ENCODE data around the gene PACRG.

Gene PACRG

DNA sequence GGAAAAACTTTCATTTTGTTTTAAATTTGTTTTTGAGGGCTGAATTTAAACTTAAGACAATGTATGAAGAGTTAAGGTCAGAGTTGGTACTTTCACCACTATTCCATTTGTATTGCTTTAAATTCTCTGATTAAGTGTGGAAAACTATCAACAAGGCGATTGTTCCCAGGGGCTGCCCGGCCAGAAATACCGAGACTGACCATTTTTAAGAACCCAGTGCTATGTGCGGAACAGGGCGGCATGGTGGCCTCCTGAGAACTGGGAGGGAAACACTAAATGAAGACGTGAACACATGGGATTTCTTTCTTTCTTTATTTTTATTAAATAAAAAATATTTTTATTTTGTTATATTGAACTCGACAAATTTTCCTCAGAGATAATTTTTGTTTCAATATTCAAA is 465.6 kb downstream of the PACRG start:
- no peak overlapping the region for H2BK15ac ChIP-seq (replicated peaks; ENCODE audit: low read depth)
- no CpG with 5 or more reads among the region's 7 CpGs for WGBS (ENCODE audit: extremely low coverage, insufficient coverage, low lambda C conversion rate)
- H2AK5ac ChIP-seq (ENCODE audit: low read length) = no peak overlapping the region
- DNase-seq = no peak
- H4K5ac ChIP-seq (ENCODE audit: low read length) = no peak overlapping the region
- no peak overlapping the region for H2BK120ac ChIP-seq (ENCODE audit: low read depth, low read length)
- H3K27ac ChIP-seq (ENCODE audit: low read depth, low read length) = no peak overlapping the region
- no peak overlapping the region for H3K9ac ChIP-seq (ENCODE audit: low read length)
- no peak overlapping the region for H3K56ac ChIP-seq (ENCODE audit: low read length)
- no peaks in the 10 kb centered on the region for H3K79me2 ChIP-seq (ENCODE audit: control insufficient read depth, insufficient read depth, low read length)
- no peak overlapping the region for H3K18ac ChIP-seq (ENCODE audit: low read length)
- no peak overlapping the region for H4K8ac ChIP-seq (ENCODE audit: low read depth, low read length)
- no peak overlapping the region for H3K4me2 ChIP-seq (ENCODE audit: low read length)
- no peaks in the 10 kb centered on the region for H3K4me1 ChIP-seq (ENCODE audit: control insufficient read depth, low read depth, low read length)
- no peak overlapping the region for H3K23ac ChIP-seq (ENCODE audit: low read length)
- H3K4me3 ChIP-seq (ENCODE audit: low read length) = no peak overlapping the region
- H2BK5ac ChIP-seq (ENCODE audit: low read length) = no peak overlapping the region
- no peaks in the 10 kb centered on the region for H3K36me3 ChIP-seq (ENCODE audit: control insufficient read depth, insufficient read depth, low read length)
- H3K4ac ChIP-seq (ENCODE audit: low read depth, low read length) = no peak overlapping the region
- no peaks in the 10 kb centered on the region for H3K27me3 ChIP-seq (ENCODE audit: insufficient read depth, low read length, poor library complexity)
- no peaks in the 10 kb centered on the region for H3K79me1 ChIP-seq (ENCODE audit: low read length)

- no peak overlapping the region for H2BK5ac ChIP-seq (ENCODE audit: low read length)
- H4K5ac ChIP-seq (ENCODE audit: low read length) = no peak overlapping the region
- H3K79me2 ChIP-seq (ENCODE audit: control insufficient read depth, insufficient read depth, low read length) = no peaks in the 10 kb centered on the region
- no peak overlapping the region for H3K23ac ChIP-seq (ENCODE audit: low read length)
- H3K4me2 ChIP-seq (ENCODE audit: low read length) = no peak overlapping the region
- H3K18ac ChIP-seq (ENCODE audit: low read length) = no peak overlapping the region
- H3K27ac ChIP-seq (ENCODE audit: low read depth, low read length) = no peak overlapping the region
- no peak overlapping the region for H3K4me3 ChIP-seq (ENCODE audit: low read length)
- H3K79me1 ChIP-seq (ENCODE audit: low read length) = no peaks in the 10 kb centered on the region
- WGBS (ENCODE audit: extremely low coverage, insufficient coverage, low lambda C conversion rate) = no CpG with 5 or more reads among the region's 31 CpGs
- no peak overlapping the region for H3K4ac ChIP-seq (ENCODE audit: low read depth, low read length)
- H2BK120ac ChIP-seq (ENCODE audit: low read depth, low read length) = no peak overlapping the region
- no peak overlapping the region for H2BK15ac ChIP-seq (replicated peaks; ENCODE audit: low read depth)
- no peaks in the 10 kb centered on the region for H3K4me1 ChIP-seq (ENCODE audit: control insufficient read depth, low read depth, low read length)
- no peak overlapping the region for H2AK5ac ChIP-seq (ENCODE audit: low read length)
- H3K36me3 ChIP-seq (ENCODE audit: control insufficient read depth, insufficient read depth, low read length) = no peaks in the 10 kb centered on the region
- no peak overlapping the region for H3K9ac ChIP-seq (ENCODE audit: low read length)
- no peak for DNase-seq
- no peak overlapping the region for H4K8ac ChIP-seq (ENCODE audit: low read depth, low read length)
- no peaks in the 10 kb centered on the region for H3K27me3 ChIP-seq (ENCODE audit: insufficient read depth, low read length, poor library complexity)
- no peak overlapping the region for H3K56ac ChIP-seq (ENCODE audit: low read length)
These were observed 468.2 kb downstream of the PACRG start for GRCh38 chr6:163195721-163196691.

DNA sequence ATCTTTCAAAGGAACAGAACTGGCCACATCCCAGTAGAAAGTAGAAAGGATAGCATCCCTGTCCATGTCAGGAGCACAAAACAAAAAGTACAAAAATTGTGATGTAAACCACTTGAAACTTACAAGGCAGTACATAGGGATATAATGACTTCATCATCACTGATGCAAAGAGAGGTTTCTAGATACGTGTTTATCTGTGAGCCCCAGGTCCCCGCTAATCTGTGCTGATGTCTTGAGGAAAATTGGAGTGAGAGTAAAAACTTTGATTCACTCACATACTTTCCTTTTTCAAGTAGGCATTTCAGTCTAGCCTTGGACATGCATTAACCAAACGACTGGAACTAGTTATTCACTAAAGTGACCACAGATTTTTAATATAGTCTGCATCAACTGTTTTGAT is 470.1 kb downstream of the PACRG start:
- Histone ChIP-seq H3K56ac (ENCODE audit: low read length) (no peak overlapping the region), H3K27me3 (ENCODE audit: insufficient read depth, low read length, poor library complexity) (no peaks in the 10 kb centered on the region), H2BK120ac (ENCODE audit: low read depth, low read length) (no peak overlapping the region), H3K18ac (ENCODE audit: low read length) (no peak overlapping the region), H2AK5ac (ENCODE audit: low read length) (no peak overlapping the region), H3K9ac (ENCODE audit: low read length) (no peak overlapping the region), H3K23ac (ENCODE audit: low read length) (no peak overlapping the region), H3K36me3 (ENCODE audit: control insufficient read depth, insufficient read depth, low read length) (no peaks in the 10 kb centered on the region), H3K79me1 (ENCODE audit: low read length) (no peaks in the 10 kb centered on the region), H2BK15ac (replicated peaks; ENCODE audit: low read depth) (no peak overlapping the region), H3K4ac (ENCODE audit: low read depth, low read length) (no peak overlapping the region), H3K27ac (ENCODE audit: low read depth, low read length) (no peak overlapping the region), H3K4me1 (ENCODE audit: control insufficient read depth, low read depth, low read length) (no peaks in the 10 kb centered on the region), H3K4me2 (ENCODE audit: low read length) (no peak overlapping the region), H4K5ac (ENCODE audit: low read length) (no peak overlapping the region), H4K8ac (ENCODE audit: low read depth, low read length) (no peak overlapping the region), H3K79me2 (ENCODE audit: control insufficient read depth, insufficient read depth, low read length) (no peaks in the 10 kb centered on the region), H3K4me3 (ENCODE audit: low read length) (no peak overlapping the region), H2BK5ac (ENCODE audit: low read length) (no peak overlapping the region)
- no CpG with 5 or more reads among the region's 3 CpGs for WGBS (ENCODE audit: extremely low coverage, insufficient coverage, low lambda C conversion rate)
- DNase-seq = no peak

GRCh38 chr6:163198396-163198795 is 470.6 kb downstream of the PACRG start:
- whole genome bisulfite sequencing (ENCODE audit: extremely low coverage, insufficient coverage, low lambda C conversion rate) = no CpG with 5 or more reads among the region's 6 CpGs
- Histone ChIP-seq H3K36me3 (ENCODE audit: control insufficient read depth, insufficient read depth, low read length) (no peaks in the 10 kb centered on the region), H3K4ac (ENCODE audit: low read depth, low read length) (no peak overlapping the region), H3K27ac (ENCODE audit: low read depth, low read length) (no peak overlapping the region), H2BK120ac (ENCODE audit: low read depth, low read length) (no peak overlapping the region), H2BK15ac (replicated peaks; ENCODE audit: low read depth) (no peak overlapping the region), H3K18ac (ENCODE audit: low read length) (no peak overlapping the region), H3K4me2 (ENCODE audit: low read length) (no peak overlapping the region), H4K5ac (ENCODE audit: low read length) (no peak overlapping the region), H3K23ac (ENCODE audit: low read length) (no peak overlapping the region), H3K4me3 (ENCODE audit: low read length) (no peak overlapping the region), H3K56ac (ENCODE audit: low read length) (no peak overlapping the region), H3K79me1 (ENCODE audit: low read length) (no peaks in the 10 kb centered on the region), H3K4me1 (ENCODE audit: control insufficient read depth, low read depth, low read length) (no peaks in the 10 kb centered on the region), H2AK5ac (ENCODE audit: low read length) (no peak overlapping the region), H4K8ac (ENCODE audit: low read depth, low read length) (no peak overlapping the region), H2BK5ac (ENCODE audit: low read length) (no peak overlapping the region), H3K79me2 (ENCODE audit: control insufficient read depth, insufficient read depth, low read length) (no peaks in the 10 kb centered on the region), H3K27me3 (ENCODE audit: insufficient read depth, low read length, poor library complexity) (no peaks in the 10 kb centered on the region), H3K9ac (ENCODE audit: low read length) (no peak overlapping the region)
- DNase-seq = no peak

GRCh38 chr6:163199371-163199770 is 471.6 kb downstream of the PACRG start:
- no peak overlapping the region for H3K23ac ChIP-seq (ENCODE audit: low read length)
- H3K27me3 ChIP-seq (ENCODE audit: insufficient read depth, low read length, poor library complexity) = no peaks in the 10 kb centered on the region
- no peak overlapping the region for H2BK15ac ChIP-seq (replicated peaks; ENCODE audit: low read depth)
- H3K27ac ChIP-seq (ENCODE audit: low read depth, low read length) = no peak overlapping the region
- WGBS (ENCODE audit: extremely low coverage, insufficient coverage, low lambda C conversion rate) = no CpG with 5 or more reads among the region's 4 CpGs
- H3K36me3 ChIP-seq (ENCODE audit: control insufficient read depth, insufficient read depth, low read length) = no peaks in the 10 kb centered on the region
- H3K79me1 ChIP-seq (ENCODE audit: low read length) = no peaks in the 10 kb centered on the region
- no peak overlapping the region for H3K4me3 ChIP-seq (ENCODE audit: low read length)
- H2BK5ac ChIP-seq (ENCODE audit: low read length) = no peak overlapping the region
- no peak overlapping the region for H2BK120ac ChIP-seq (ENCODE audit: low read depth, low read length)
- H4K8ac ChIP-seq (ENCODE audit: low read depth, low read length) = no peak overlapping the region
- no peak overlapping the region for H4K5ac ChIP-seq (ENCODE audit: low read length)
- H3K18ac ChIP-seq (ENCODE audit: low read length) = no peak overlapping the region
- H3K9ac ChIP-seq (ENCODE audit: low read length) = no peak overlapping the region
- DNase-seq = peak; percentile 14
- no peak overlapping the region for H3K4me2 ChIP-seq (ENCODE audit: low read length)
- H3K79me2 ChIP-seq (ENCODE audit: control insufficient read depth, insufficient read depth, low read length) = no peaks in the 10 kb centered on the region
- H3K56ac ChIP-seq (ENCODE audit: low read length) = no peak overlapping the region
- no peak overlapping the region for H3K4ac ChIP-seq (ENCODE audit: low read depth, low read length)
- H2AK5ac ChIP-seq (ENCODE audit: low read length) = no peak overlapping the region
- H3K4me1 ChIP-seq (ENCODE audit: control insufficient read depth, low read depth, low read length) = no peaks in the 10 kb centered on the region

Data from mesendoderm (in vitro differentiated cells).